Glutamatergic neuron (in vitro differentiated cells): Measurements from ENCODE around the gene DYNAP. TPM values are rescaled to one million over a fixed set of nuclear protein-coding genes. Genes with fewer than 3 reads are reported as not detected.

Experiments
- DNase-seq: peaks from one replicate; pipeline ENCODE4 v3.0.0; 2022
- H3K27ac Mint-ChIP-seq: one replicate; pipeline ENCODE4 v1.8.0; 2020; ENCODE audit warnings: mild to moderate bottlenecking, mixed read lengths, inconsistent platforms; ENCODE audit not compliant: unreplicated experiment
- H3K27me3 Mint-ChIP-seq: one replicate; pipeline ENCODE4 v1.8.0; 2020; ENCODE audit warnings: mild to moderate bottlenecking, moderate library complexity, mixed read lengths, inconsistent platforms; ENCODE audit not compliant: unreplicated experiment
- H3K36me3 Mint-ChIP-seq: one replicate; pipeline ENCODE4 v1.8.0; 2020; ENCODE audit warnings: mild to moderate bottlenecking, mixed read lengths, inconsistent platforms; ENCODE audit not compliant: unreplicated experiment
- H3K4me1 Mint-ChIP-seq: one replicate; pipeline ENCODE4 v1.8.0; 2020; ENCODE audit warnings: mild to moderate bottlenecking, low read depth, mixed read lengths, inconsistent platforms; ENCODE audit not compliant: unreplicated experiment
- H3K4me3 Mint-ChIP-seq: one replicate; pipeline ENCODE4 v1.8.0; 2020; ENCODE audit warnings: mild to moderate bottlenecking, mixed read lengths, inconsistent platforms; ENCODE audit not compliant: unreplicated experiment
- H3K9me3 Mint-ChIP-seq: one replicate; pipeline ENCODE4 v1.8.0; 2020; ENCODE audit warnings: mild to moderate bottlenecking, moderate library complexity, mixed read lengths, inconsistent platforms; ENCODE audit not compliant: unreplicated experiment
- total RNA-seq: library from RNA; stranded (reverse); fragmentation: NEBNext Ultra II Directional; extraction: Animal tissue kit (Norgen Biotek cat#: 25700); gene quantifications from one replicate; pipeline ENCODE4 v1.2.1, GENCODE V29; 2021; ENCODE audit not compliant: unreplicated experiment
- TF ChIP-seq, protein P1 (sequence below): fragments of 200-600 bp; sonication (generic); IDR thresholded peaks from one replicate; pipeline ENCODE4 v1.5.0; 2021; ENCODE audit not compliant: partially characterized antibody, unreplicated experiment

DYNAP gene
- total RNA-seq, 1 donor from 2014 or later: not detected

DNA sequence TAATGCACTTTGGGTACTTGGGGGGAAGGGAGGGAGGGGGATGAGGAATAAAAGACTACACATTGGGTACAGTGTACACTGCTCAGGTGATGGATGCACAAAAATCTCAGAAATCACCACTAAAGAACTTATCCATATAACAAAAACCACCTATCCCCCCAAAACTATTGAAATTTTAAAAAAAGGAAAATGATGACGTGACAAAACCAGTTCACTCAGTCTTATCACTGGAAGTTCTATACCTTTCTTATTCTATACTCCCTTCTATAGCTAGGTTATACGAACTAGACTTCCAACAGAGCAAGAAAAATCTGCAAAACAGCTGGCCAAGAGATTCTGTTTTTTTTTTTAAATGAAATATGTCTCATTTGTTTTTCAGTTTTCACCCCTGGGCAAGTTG, 20.8 kb downstream of the DYNAP start:
- H3K27me3 Mint-ChIP-seq: no peaks in the 10 kb centered on the region
- no peaks in the 10 kb centered on the region for H3K36me3 Mint-ChIP-seq
- no peak overlapping the region for H3K4me3 Mint-ChIP-seq
- no peak overlapping the region for H3K27ac Mint-ChIP-seq
- DNase-seq: no peak
- no peaks in the 10 kb centered on the region for H3K9me3 Mint-ChIP-seq
- H3K4me1 Mint-ChIP-seq: no peaks in the 10 kb centered on the region
- TF ChIP-seq, protein P1, sequence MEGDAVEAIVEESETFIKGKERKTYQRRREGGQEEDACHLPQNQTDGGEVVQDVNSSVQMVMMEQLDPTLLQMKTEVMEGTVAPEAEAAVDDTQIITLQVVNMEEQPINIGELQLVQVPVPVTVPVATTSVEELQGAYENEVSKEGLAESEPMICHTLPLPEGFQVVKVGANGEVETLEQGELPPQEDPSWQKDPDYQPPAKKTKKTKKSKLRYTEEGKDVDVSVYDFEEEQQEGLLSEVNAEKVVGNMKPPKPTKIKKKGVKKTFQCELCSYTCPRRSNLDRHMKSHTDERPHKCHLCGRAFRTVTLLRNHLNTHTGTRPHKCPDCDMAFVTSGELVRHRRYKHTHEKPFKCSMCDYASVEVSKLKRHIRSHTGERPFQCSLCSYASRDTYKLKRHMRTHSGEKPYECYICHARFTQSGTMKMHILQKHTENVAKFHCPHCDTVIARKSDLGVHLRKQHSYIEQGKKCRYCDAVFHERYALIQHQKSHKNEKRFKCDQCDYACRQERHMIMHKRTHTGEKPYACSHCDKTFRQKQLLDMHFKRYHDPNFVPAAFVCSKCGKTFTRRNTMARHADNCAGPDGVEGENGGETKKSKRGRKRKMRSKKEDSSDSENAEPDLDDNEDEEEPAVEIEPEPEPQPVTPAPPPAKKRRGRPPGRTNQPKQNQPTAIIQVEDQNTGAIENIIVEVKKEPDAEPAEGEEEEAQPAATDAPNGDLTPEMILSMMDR: no peak

DNA sequence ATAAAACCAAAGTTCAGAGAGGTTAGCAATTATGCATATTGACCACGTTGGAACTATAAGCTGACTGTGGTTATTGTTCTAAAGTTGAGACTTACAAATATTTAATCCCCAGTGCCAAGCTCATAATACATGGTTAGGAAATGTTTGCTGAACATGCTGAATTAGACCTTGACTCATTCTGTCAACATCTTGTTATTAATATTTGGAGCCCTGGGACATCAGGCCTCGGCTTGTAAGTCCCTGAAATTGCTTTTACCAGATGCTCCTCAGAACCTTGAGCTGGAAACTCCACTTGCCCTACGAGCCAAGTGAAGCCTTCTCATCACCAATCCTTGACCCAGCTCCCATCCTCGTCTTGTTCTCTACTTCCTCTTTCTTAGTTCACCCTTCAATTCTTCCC, 21.2 kb downstream of the DYNAP start:
- Mint-ChIP-seq H3K27ac (no peak overlapping the region), H3K36me3 (no peaks in the 10 kb centered on the region), H3K4me1 (no peaks in the 10 kb centered on the region), H3K9me3 (no peaks in the 10 kb centered on the region), H3K27me3 (no peaks in the 10 kb centered on the region), H3K4me3 (no peak overlapping the region)
- TF ChIP-seq, protein P1: no peak
- DNase-seq: no peak

DNA sequence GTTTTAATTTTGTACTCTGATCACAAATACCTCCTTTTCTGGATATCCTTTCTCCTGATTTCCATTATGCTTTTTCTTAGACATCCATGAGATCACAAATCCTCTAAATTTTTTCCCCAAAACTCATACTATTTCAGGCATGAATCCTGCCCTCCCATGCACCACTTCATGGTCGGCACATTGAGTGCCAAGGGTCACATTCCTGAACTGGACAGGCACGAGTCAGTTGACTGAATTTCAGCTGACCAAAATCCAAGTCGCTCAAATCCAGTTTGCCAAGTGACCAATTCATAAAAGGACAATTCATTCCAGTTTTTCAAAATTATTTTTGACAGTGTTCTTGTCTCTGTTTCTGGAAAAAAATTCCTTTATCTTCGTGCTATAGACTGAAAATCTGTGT, 22.1 kb downstream of the DYNAP start:
- Mint-ChIP-seq H3K4me1 (no peaks in the 10 kb centered on the region), H3K27ac (no peak overlapping the region), H3K36me3 (no peaks in the 10 kb centered on the region), H3K27me3 (no peaks in the 10 kb centered on the region), H3K9me3 (no peaks in the 10 kb centered on the region), H3K4me3 (no peak overlapping the region)
- TF ChIP-seq, protein P1: no peak
- DNase-seq: no peak

DNA sequence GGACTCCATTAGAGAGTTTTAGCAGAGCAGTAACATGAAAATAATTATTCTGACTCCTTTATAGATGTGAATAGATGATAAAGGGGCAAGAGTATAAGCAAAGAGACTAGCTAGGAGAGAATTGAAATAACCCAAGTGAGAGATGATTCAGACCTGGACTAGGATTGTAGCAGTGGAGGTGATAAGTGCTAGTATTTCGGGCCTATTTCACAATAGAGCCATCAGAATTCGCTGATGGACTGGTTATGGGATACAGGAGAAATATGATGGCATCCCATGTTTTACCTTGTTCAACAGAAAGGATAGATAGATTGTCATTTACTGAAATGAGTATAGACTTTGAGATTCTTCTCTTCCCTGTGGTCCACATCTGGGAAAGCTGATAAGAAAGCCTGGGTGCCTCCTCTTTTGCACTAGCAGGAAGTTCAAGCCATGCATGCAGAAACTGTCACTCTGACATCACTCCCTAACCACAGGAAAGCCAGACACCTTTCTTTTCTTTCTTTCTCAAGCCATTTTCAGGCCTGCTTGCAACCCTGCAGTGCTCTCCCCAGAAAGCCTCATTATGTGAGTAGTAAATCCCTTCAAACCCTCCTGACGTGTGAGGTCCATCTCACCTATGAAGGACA, 25.3 kb downstream of the DYNAP start:
- Mint-ChIP-seq H3K36me3 (no peaks in the 10 kb centered on the region), H3K27me3 (no peaks in the 10 kb centered on the region), H3K4me3 (no peak overlapping the region), H3K27ac (no peak overlapping the region), H3K4me1 (no peaks in the 10 kb centered on the region), H3K9me3 (no peaks in the 10 kb centered on the region)
- no peak for DNase-seq
- TF ChIP-seq, protein P1: no peak

DNA sequence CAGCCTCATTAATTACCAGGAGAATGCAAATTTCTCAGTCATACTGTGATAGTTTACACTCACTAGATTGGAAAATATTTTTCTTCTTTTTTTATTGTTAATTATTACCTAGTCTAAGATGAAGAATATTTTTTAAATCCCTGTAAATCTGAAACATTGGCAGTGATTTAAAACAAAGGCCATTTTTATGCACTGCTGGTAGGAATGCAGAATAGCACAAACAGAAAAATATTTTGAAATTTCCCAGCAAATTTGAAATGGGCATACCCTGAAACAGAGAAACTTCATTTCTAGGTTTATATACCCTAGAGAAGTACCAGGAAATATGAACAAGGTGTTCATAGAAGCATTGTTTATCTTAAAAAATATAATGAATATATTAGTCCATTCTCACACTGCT, 31.0 kb downstream of the DYNAP start:
- Mint-ChIP-seq H3K36me3 (no peaks in the 10 kb centered on the region), H3K4me3 (no peak overlapping the region), H3K27me3 (no peaks in the 10 kb centered on the region), H3K27ac (no peak overlapping the region), H3K4me1 (no peaks in the 10 kb centered on the region), H3K9me3 (no peaks in the 10 kb centered on the region)
- TF ChIP-seq, protein P1: peak; percentile 26
- DNase-seq: no peak
